OCI-LY7 (cell line): ENCODE results near the gene PLEKHA6.

Experiments used
- CTCF ChIP-seq: fragments of 200-600 bp; sonication (generic); conservative IDR thresholded peaks from 2 replicates; pipeline ENCODE4 v1.5.1; 2014; ENCODE audit warnings: mild to moderate bottlenecking, antibody characterized with exemption, low read length, moderate library complexity, mixed read lengths
- EZH2phosphoT487 ChIP-seq: fragments of 200-600 bp; sonication (generic); IDR thresholded peaks from 2 replicates; pipeline ENCODE4 v1.6.1; 2018; ENCODE audit warnings: low read depth, borderline replicate concordance, mild to moderate bottlenecking, mixed run types, antibody characterized with exemption, low read length, moderate library complexity, mixed read lengths

DNA sequence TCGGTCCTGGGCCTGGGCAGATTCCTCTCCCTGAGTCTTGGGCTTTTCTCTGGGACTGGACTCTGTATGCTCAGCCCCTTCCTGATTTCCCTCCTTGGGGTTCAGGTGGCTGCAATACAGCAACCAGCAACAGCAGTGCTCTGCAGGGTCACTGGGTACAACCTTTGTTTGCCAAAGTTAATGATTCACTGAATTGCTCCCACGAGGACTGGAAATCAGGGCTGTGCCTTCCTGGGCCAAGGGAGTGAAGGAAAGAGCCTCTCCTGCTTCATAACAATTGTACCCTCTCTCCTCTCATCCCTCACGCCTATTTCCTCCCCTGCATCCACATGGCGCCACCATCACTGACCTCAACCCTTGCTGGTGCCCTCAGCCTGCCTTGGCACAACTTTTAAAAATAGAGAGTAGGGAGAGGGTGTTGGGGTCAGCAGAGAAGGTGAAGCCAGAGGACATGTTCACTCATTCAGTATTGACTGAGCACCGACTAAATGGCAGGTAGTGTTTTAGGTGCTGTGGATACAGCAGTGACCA is 93.2 kb downstream of the PLEKHA6 start:
- TF ChIP-seq CTCF (no peak), EZH2phosphoT487 (no peak)
